SH-SY5Y (cell line): ENCODE measurements around the gene C17orf100.

Source experiments
- GATA2 ChIP-seq: IDR thresholded peaks from 2 replicates; pipeline ENCODE4 v1.6.1; 2011; ENCODE audit warnings: mild to moderate bottlenecking, low read depth, low read length
- GATA3 ChIP-seq: IDR thresholded peaks from 2 replicates; pipeline ENCODE4 v1.6.1; 2011; ENCODE audit warnings: low read depth, mild to moderate bottlenecking, low read length, moderate library complexity

DNA sequence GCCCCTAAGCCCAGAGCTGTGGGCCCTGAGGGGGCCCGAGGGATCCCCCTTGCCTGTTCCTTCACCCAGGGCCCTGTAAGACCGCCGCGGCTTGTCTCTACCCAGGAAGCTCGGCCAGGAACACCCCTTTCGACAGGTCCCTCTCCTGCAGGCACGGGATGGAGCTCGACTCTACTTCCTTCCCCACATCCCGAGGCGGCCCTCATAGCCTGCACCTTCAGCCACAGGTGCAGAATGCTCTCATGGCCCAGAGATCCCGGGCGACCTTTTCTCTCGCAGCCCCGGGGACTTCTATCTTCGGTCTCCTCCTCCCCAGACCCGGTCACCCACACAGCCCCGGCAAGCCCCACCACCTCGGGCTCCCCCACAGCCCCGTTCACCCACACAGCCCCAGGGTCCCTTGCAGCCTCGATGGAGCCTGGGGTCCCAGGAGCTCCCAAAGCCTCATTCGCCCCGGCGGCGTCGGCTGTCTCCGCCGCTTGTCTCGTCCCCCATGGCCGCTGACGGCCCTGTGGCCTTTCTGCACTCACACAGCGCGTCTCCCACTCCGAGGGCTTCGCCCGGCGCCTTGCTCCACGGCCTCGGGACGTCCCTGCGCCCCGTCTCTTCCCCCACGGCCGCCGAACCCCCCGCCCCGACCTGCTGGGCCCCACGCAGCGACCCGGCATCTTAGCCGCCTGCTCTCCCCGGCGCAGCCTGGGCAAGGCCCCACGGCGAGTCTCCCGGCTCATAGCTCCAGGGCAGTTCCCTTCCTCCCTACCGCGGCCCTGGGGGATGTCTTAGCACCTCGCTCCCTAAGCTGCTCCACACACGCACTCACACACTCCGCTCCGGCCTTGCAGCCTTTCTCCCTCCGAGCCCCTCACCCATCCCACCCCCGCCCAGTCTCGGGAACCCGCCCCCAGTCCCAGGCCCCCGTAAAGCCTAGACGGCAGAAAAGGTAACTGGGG, 11.7 kb upstream of the C17orf100 start:
- TF ChIP-seq GATA2 (no peak), GATA3 (no peak)
